GM21723 (cell line): ENCODE data around the gene SSH3.
A peak's percentile ranks its signal among the peaks of the same experiment; 100 is the strongest.

Experiments
- ATAC-seq: cut with Tn5 transposase; IDR thresholded peaks from one replicate; pipeline ENCODE4 v1.9.1; 2021; ENCODE audit warnings: mild to moderate bottlenecking, moderate library complexity; ENCODE audit not compliant: unreplicated experiment

SSH3 gene

DNA sequence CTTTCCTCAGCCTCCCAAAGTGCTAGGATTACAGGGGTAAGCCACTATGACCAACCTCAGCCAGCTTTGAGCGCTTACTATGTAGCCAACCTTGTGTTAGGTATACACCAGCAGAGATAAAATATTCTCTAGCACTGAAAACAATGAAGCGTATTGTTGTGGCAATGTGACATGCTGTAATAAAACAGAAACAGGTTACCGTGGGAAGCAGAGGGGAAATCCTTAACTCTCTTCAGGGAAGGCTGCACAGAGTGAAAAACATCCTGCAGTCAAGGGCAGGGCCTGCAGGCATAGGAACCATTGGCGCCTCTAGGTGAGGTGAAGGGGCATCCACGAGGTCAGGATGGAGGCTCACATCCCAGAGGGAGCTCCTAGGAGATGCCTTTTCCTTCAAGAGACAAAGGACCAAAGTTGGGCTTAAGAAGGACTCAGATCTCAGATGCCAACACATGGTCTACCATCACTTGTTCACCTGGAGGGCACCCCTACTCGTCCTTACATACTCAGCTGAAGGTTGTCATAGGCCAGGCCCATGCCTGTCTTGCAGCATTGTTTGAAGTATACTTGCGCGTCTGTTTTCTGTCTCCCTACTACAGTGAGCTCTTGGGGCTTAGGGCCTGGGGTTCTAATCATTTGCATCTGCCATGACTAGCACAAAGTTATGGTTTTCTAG, 42.1 kb downstream of the SSH3 start:
- no peak for ATAC-seq

DNA sequence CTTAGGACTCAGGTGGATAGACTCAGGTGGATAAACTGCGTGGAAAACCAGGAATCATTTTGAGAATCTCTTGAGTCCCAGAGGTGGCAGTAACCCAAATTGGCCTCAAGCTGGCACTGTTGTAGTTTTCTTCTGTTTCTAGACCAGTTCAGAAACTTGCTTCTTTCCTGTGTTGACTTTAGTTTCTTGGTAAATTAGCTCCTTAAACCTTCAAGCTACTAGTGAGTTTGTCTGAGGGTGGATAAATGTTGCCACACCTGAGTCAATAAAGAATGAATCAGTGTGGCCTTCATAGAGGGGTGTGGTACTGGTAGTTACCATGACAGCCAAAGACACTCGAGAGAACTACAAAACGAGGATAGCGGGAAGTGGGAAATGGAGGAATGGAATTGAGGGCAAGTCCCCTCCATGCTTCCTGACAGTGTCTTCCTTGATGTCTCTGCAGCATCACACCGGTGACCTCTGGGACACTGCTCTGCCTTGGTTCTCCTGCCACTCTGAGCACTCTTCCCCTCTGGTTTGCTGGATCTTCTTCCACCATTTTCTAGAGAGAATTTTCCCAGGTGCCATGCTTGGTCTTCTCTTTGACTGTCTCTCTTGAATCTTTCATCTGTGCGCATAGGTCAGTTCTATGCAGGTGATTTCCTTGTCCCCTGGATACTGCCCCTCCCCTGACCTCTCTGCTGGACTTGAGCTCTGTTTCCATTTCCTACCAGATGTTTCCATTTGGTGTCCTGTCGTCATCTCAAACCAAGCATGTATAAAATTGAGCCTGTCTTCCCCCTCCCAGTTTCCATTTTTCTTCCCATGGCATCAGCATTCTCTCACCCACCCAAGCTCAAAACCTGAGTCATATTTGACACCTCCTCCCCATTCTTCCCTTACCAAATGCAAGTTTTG, 42.8 kb downstream of the SSH3 start:
- ATAC-seq, result no peak

DNA sequence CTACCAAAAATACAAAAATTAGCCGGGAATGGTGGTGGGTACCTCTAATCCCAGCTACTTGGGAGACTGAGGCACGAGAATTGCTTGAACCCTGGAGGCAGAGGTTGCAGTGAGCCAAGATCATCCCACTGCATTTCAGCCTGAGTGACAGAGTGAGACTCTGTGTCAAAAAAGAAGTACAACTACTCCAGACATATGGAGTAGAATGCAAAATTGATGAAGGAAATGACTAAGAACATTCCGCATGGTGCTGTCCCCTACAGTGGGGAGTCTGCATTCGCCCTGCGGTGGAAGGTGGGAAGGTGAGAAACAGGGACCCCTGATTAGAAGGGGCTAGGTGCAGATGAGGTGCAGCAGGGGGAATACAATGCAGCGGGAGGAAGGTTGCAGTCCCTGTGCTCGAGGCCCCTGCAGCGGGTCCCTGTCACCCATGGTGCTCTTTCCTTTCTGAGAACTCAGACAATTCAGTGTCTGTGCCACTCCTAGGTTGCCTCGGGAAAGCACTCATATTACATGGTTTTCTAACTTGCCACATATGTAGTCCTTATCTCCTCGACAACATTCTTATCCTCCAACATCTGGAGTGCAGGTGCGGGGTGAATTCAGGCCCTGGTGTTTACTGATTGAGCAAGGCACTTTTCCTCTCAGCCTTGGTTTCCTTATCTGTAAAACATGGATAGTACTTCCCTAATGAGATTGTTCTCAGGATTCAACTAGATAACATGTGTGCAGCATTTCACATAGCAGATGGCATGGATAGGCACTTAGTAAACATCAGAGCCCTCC, 44.8 kb downstream of the SSH3 start:
- ATAC-seq, result no peak

DNA sequence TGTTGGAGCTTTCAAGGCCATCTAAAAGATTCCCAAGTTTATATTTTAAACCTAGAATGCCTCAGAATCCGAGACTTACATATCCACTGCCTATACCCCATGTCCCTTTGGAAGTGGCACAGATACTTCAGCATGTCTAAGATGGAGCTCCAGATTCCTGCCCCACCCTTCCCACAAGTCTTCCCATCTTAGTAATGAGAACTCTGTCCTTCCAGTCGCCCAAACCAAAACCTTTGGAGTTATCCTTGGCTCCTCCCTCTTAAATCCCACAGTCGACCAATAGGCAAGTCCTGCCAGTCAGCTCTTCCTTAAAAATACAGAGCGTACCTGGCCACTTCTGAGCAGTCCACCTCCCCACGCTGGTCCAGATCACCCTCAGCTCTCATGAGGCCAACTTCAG, 45.7 kb downstream of the SSH3 start:
- no peak for ATAC-seq

DNA sequence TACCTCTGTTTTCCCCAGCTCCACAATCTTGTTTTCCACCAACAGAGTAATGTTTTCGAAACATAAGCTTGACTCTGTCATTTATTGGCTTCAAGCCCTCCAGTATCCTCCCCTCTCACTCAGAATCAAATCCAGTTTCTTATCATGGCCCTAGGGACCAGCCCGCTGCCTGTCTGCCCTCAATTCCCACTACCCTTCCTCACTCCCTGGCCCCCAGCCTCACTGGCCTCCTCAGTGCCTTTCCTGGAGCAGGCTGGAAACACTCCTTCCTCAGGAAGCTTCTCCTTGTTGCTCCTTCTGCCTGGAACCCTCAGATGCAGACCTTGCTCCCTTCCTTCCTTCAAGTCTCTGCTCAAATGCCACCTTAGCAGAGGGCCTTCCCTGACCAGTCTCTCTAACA, 46.1 kb downstream of the SSH3 start:
- no peak for ATAC-seq

DNA sequence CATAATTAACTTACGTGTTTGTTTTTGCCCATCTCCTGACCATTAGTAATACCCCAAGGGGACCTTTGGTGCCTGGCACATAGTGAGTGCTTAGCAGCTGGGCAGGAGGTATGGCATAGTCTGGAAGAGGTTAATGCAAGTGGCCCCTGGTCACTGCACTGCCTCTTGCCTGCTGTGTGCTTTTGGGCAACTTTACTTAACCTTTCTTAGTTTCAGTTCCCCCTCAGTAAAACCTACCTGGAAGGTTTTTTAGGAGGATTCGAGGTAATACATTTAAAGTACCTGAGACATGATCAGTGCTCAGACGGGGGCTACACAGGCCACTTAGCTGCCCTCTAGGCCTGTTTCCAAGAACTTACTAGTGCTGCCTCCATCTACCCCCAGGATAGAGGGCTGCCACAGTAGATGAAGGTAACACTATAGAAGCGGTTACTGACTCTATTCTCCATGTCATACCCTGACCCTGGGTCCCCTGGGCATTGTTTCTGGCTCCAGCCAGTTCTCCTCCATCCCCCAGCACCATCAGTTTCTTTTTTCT, 46.7 kb downstream of the SSH3 start:
- no peak for ATAC-seq

DNA sequence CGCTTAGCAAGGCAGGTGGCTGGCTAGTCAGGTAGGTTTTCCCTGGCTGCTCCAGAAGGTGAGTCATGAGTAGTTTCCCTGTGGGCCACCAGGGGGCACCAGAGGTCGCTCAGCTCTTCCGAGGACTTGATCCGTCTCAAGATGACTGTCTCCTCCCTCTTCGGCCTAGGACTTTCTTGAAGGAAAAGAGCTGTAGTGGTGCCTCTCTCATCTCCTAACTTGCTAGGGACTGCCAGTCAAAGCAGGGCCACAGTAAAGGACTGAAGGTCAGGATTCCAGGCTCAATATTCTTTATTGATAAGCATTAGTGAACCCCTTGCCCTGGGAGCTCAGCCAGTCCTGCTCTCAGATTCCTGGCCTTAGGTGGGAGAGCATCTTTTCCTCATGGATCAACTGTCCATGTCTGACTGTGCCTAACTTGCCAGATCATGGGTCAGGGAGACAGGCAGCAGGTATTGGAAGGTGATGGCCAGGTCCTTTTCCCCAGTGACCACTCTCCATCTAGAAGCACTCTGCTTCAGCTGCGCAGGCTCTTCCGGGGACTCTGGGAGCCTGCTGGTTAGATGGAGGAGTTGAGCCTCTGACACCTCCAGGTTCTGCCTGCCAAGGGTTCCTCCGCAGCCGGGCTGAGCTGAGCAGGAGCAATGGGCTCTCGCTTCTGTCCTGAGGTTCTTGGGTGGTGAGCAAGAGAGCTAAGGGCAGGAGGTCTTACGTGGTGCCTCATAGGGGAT, 48.1 kb downstream of the SSH3 start:
- no peak for ATAC-seq

DNA sequence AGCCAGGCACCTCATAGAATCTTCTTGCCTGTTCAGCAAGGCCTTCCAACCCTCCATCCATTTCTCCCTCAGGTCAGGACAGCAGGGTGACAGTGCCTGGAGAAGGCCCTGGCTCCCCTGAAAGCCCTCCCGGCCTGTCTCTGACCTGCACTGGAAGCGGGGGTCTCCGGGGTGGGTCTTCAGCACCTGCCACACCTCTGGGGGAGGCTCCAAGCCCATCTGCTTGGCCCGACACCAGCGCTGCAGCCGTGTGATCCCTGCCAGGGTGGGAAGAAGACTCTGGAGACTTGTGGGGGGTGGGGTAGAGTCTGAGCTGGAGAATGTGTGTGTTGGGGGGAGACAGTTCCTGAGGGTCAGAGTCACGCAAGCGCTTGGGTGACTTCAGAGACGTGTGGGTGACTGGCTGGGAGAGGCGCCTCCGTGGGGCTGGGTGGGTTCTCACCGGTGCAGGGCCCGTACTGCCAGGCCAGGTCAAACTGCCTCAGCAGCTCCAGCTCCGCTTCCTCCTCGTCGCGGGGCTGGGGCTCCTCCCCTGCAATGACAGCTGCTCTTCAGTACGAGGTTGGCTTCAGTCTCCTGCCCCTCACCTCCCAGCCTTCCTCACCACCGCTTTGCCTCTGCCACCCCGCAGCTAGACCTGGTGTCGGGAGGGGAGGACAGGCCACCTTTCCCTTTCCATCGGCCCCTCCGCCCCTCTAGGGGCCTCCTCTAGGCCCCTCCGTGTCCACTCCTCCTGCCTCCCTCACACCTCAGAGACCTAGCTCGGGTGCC, 49.4 kb downstream of the SSH3 start:
- ATAC-seq, result peak; percentile 9

DNA sequence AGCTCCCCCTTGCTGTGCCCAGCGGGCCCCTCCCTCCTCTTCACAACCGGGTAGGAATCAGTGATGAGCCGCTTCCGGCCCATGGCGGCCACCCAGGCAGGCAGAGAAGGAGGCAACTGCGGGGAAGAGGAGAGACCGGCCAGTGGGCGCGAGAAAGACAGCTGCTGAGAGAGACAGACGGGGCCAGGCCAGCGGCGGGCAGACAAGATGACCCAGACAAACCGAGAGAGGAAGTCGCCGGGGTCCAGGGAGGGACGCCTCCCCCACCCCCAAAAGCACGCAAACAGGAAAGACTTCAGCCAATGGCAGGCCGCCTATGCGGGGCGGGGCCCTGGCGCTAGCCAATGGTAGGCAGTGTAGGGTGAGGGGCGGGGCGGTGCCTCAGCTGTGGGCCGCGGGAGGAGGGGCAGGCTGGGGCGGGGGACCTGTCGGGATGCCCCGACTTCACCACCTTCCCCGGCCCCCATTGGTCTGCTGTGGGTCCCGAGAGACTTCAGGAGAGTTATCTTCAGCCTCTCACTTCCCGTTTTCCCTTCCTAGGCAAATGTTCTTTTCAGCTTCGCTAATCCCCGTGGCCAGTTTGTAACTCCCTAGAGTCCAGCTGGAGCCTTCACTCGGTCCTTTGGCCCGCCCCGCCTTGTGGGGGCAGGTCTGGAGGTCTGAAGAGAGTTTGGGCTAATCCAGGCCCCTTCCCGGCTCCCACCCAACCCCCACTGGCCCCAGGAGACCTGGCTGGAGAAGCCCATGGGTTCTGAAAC, 50.2 kb downstream of the SSH3 start, which contains the start of gene POLD4:
POLD4 (minus strand) TSS at position 230 of the 758 bp plus-strand sequence; CDS start at position 83, 147 bp downstream.
- peak; percentile 63 for ATAC-seq

DNA sequence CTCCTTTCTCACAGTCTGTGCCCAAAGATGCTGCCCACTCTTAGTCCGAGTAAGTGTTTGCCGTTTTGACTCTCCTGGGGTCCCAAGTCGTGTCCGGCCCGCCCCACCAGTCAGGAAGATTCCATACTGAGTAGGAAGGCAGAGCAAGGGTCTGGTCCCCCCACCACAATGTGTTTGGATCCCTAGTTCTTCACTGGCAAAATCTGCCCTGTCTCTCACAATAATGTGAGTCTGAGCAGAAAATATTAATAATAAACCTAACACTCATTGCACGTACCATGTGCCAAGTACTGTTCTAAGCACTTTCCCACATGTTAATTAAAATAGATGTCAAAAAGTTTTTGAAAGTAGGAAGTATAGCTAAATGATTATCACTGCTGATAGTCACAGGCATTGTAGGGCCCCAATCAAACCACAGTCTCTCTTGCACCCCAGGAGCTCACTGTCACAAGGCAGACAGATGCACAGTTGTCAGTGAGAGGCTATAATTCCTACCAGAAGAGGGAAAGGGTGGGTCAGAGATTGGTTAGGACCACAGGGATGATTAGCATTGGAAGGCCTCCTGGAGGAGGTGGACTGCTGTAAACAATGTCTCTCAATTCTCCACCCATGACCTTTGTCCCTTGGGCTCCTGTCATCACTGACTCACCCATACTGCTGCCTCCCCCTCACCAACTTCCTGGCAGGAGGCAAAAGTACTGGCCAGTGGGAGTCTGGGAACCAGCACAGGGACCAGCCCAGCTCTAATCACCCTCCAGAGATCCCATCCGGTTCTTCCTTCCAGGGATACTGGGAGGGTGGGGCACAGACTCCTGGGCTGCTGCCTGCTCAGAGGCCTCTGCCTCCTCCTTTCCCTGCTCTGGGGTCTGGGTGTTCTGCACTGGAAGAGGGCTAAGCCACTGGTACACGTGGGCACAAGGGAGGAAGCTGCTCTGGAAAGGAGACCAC, 51.0 kb downstream of the SSH3 start:
- no peak for ATAC-seq

DNA sequence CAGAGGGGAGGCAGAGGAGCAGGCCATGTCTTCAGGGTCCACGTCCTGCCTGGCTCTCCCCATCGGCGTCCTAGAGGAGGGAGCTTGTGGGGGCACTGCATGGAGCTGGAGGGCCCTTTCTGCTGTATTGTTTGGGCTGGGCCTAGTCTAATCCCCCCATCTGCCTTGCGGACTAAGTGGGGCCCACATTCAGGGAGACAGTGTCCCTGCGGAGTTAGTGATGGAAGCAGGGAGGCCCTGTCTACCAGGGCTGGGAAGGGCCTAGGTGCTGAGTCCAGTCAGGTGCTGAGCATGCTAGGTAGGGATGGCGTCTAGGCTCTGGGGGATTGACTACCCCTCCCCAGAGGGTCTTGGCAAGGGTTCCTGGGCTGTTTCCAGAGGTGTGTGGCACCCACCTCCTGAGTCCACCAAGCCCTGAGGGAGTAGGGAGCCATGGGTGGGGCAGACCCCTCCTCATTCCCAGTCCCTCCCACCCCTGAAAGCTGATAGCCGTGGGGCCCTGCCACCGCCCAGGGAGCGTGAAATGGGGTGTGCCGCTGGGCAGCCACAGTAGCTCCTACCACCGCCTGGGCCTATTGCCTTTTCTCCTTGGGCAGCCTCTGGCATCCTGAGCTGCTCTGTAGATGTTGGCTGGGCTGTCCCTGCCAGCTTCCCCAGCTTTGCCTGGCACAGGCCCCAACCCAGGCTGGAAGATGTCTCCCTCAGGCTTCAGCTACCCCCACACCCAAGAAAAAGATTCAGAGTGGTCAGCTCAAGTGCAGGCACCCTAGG, 51.9 kb downstream of the SSH3 start:
- no peak for ATAC-seq

DNA sequence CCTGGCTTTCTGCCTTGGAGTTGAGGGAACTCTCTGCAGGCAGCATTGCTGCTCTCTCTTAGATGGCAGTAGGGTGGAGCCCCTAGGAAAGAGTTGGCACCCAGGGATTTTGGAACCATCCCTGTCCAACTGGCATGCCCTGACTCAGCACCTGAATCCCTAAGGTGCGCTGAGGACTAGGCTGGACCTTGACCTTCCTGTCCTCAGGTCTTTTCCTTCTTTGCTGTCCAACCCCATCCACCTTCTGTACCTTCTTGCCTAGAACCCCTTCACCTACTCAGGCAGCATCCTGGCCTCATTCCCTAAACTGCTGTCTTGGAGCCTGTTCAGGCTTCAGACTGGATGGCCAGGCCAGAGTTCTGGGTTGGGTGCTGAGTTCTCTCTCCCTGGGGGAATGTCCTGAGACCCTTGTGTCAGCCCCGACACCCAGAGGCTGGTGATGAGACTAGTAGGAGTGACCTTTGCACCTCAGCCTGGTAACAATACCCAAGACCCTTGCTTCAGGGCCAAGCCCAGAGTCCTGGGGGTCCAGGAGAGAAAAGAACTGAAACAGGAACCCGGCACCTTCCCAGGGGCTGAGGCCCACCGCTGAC, 52.6 kb downstream of the SSH3 start:
- no peak for ATAC-seq

DNA sequence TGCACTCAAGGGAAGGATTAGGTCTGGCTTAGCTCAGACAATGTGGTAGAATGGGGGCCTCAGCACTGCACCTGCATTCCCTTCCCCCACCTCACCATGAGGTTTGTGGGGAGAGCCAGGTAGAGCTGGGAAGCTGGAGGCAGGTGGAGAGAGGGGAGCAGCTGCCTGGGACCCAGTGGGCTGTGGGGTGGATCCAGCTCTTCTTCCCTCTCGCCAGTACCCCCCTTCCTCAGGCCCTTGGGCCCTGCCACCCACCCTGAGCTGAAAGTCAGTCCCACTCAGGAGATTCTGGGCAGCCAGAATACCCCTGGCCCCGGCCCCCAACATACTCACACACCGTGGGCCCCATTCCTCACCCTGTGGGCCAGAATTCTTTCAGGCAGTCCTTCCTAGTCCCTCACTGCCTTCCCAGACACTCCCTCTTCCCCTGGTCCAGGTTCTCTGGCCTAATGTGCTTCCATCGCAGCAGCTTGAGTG, 53.1 kb downstream of the SSH3 start:
- no peak for ATAC-seq

DNA sequence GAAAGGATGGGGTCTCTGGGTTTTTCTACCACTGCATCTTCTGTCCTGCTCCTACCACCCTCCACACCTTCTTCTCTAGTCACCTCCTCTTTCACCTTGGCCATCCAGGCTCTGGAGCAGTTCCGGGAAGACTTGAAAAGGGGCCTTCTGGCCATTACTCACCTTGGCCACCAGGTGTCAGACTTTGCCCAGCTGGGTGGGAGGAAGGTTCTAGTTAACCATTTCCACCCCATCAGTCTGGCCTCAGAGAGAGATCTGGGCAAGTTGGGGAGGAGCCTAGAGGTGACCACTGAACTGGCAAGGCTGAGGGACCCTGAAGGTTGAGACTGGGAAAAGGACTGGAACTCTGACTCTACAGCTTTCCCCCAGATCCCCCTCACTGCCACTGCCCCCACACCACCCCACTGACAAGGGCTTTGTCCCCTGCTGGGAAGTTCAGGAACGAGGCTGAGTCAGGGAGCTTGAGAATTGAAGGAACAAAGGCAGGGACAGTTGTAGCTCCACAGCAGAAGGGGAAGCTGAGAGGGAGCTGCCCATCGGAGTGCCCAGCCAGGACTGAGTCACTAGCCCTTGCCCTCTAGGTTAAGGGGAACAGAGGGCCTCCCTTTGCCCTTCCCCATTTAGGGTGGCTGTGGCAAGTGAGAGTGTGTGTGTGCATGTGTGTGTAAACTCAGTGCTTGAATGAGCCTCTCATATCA, 53.7 kb downstream of the SSH3 start:
- no peak for ATAC-seq

DNA sequence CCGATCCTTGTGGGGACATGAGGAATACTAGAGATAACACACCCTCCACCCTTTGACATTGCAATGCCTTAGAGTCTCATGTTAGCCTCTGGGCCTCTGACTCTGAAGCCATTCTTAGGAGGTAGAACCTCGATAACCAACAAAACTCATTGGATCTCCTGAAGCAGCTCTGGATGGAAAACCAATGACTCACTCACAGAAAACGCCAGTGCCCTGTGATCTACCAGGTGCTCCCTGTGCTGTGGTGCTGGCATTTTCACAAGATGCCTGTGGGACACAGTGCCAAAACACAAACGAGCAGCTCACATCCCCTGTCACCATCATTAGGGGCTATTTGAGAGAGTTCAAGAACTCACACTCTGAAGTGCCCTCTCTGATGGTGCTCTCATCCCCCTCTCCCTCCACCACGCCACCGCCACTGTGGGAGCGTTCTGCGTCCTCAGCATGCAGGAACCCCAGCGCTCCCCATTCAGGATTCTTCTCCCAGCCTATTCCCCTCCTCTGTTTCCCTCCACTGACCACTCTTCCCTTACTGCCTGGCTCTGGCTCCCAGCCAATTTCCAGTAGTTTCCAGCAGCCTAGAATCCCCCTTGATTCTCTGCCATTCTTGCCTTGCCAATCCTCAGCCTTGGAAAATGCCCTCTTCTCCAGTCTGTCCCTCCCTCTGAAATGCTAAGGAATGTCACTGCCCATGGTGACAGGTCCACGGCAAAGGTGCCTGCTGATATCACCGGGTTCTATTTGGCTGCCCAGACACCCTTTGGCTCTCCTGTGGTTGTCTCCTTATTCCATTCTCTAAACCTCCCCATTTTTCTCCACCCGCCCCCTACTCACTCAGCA, 54.7 kb downstream of the SSH3 start:
- no peak for ATAC-seq
